Heart left ventricle (tissue), 16 donors: Measurements from ENCODE around the gene ATP8A1. TPM values are rescaled to one million over a fixed set of nuclear protein-coding genes. Genes with fewer than 3 reads are reported as not detected.

ENCODE experiments used
- ATAC-seq, 4 donors: fragments of 200-7000 bp; cut with Tn5 transposase; one replicate each; pipeline ENCODE4 v1.9.1; 2020 to 2022; ENCODE audit warnings: moderate library complexity in 4 of 4, mild to moderate bottlenecking in 3 of 4, moderate number of reproducible peaks in 1 of 4
- DNase-seq, 5 donors: peaks; one replicate each; pipeline ENCODE4 v3.0.0-alpha.2; 2020
- H3K27ac ChIP-seq, 12 donors: fragments of 200-600 bp; sonication (generic) in 4 of 12; one replicate each; pipeline versions ENCODE4 v1.5.0 to v1.8.0; 2016 to 2022; ENCODE audit warnings: mild to moderate bottlenecking in 2 of 12
- H3K27me3 ChIP-seq, 9 donors: fragments of 200-600 bp; sonication (generic) in 2 of 9; one replicate each; pipeline versions ENCODE4 v1.5.1 to v1.8.0; 2016 to 2022; ENCODE audit warnings: mild to moderate bottlenecking in 3 of 9
- H3K36me3 ChIP-seq, 9 donors: fragments of 200-600 bp; sonication (generic) in 2 of 9; one replicate each; pipeline versions ENCODE4 v1.5.0 to v1.8.0; 2018 to 2022; ENCODE audit warnings: mild to moderate bottlenecking in 2 of 9
- H3K4me1 ChIP-seq, 12 donors: fragments of 200-600 bp; sonication (generic) in 4 of 12; one replicate each; pipeline versions ENCODE4 v1.5.0 to v1.8.0; 2016 to 2022; ENCODE audit warnings: mild to moderate bottlenecking in 3 of 12
- H3K4me3 ChIP-seq, 12 donors: fragments of 200-600 bp; sonication (generic) in 4 of 12; one replicate each; pipeline versions ENCODE4 v1.5.0 to v1.8.0; 2017 to 2022; ENCODE audit warnings: mild to moderate bottlenecking in 9 of 12, moderate library complexity in 4 of 12
- H3K9me3 ChIP-seq, 12 donors: fragments of 200-600 bp; sonication (generic) in 4 of 12; one replicate each; pipeline versions ENCODE4 v1.5.0 to v1.8.0; 2016 to 2022; ENCODE audit warnings: mild to moderate bottlenecking in 1 of 12
- CTCF ChIP-seq, 12 donors: fragments of 200-600 bp; sonication (generic) in 4 of 12; IDR thresholded peaks; one replicate each; pipeline versions ENCODE4 v1.5.0 to v1.8.0; 2018 to 2022; ENCODE audit warnings: antibody characterized with exemption in 12 of 12, mild to moderate bottlenecking in 5 of 12
- POLR2A ChIP-seq, 2 donors: fragments of 450-650 bp; IDR thresholded peaks; one replicate each; pipeline ENCODE4 v1.6.1; 2017; ENCODE audit warnings: antibody characterized with exemption in 2 of 2, mild to moderate bottlenecking in 2 of 2, moderate library complexity in 2 of 2
- WGBS, 4 donors: extraction: QIAGEN DNeasy Blood & Tissue Kit in 2 of 4; methylation state at CpG; one replicate each; pipeline versions ENCODE4 v1.1.5 to v1.1.7; 2013 to 2018; 5-methylcytosine and 5-hydroxymethylcytosine counted together
- intact Hi-C, 10 donors: fragments of 100-400 bp; cut with DNase I; formaldehyde crosslinking; loops; one replicate each; pipeline versions ENCODE4 v1.11.1 to v1.14.2; 2022
- polyA plus RNA-seq, 2 donors: library from polyadenylated mRNA; stranded (reverse); fragments of 200-250 nt; gene quantifications; one replicate each; pipeline ENCODE4 v1.2.3, GENCODE V29; 2013
- total RNA-seq, 9 donors: library from RNA; depleted of rRNA in 2 of 9; stranded (reverse); fragments of >200 nt in 2 of 9; fragmentation: NEBNext Ultra II Directional in 3 of 9; extraction: Animal tissue kit (Norgen Biotek cat#: 25700) in 3 of 9; gene quantifications; one replicate each; pipeline versions ENCODE4 v1.1.0 to v1.2.4, GENCODE V29; 2016 to 2023
- donor health status: ischemic (EF 13 %, LVEDD 7.1; RV severe dilation, severe dysfunction).
- donor health status: healthy with polysubstance abuse.
- donor health status: DM: no; HTN: yes; CAD: no.
- donor health status: DM: no; HTN: no; CAD: no.
- donor health status: ischemic (EF 25% LVEDD 6.9; RV normal size, moderate dysfunction).
- donor health status: ischemic (EF 25% LVEDD 5.7; RV mildly dilated, moderate dysfunction).
- donor health status: healthy.
- donor health status: DM: yes; HTN: yes; CAD: no.
- donor health status: ischemic (EF 35%, LVEDD 5.7; RV mildly dilated, moderate dysfunction).
- donor health status: nonischemic (EF 11% LVEDD 7.7; RV severe dilation, severe dysfunction).
- donor health status: DM: yes; HTN: yes; CAD: no.
- donor health status: PGD.
- donor health status: ischemic (EF 29% LVEDD 5.4; RV normal size, mild dysfunction).
- donor health status: nonischemic (EF 23%, LVEDD 6.1; RV moderate dilation, normal function).

ATP8A1 gene
- total and polyA plus RNA-seq, 11 donors: 4.6 to 29.7 (median 16.2) TPM

- ATAC-seq: no peak
These were observed 68.0 kb downstream of the ATP8A1 start for GRCh38 chr4:42588909-42589308.

GRCh38 chr4:42586775-42587174 is 70.1 kb downstream of the ATP8A1 start:
- TF ChIP-seq CTCF (IDR thresholded peaks at IDR 0.05) (no peak), POLR2A (IDR thresholded peaks at IDR 0.05) (no peak)
- H3K4me1 ChIP-seq: no peaks in the 10 kb centered on the region
- H3K27ac ChIP-seq: no peak overlapping the region
- H3K27me3 ChIP-seq: no peaks in the 10 kb centered on the region
- intact Hi-C loops: no loop called here
- ATAC-seq (no peak), DNase-seq (no peak)
- 92 to 94% (median 92%) methylated on average over 1 of the region's 1 CpG for WGBS, 4 donors
- peaks cover 0 to 30% (median 8%) of the 10 kb centered on the region in 9 donors for H3K36me3 ChIP-seq
- H3K4me3 ChIP-seq: no peak overlapping the region
- H3K9me3 ChIP-seq: no peaks in the 10 kb centered on the region

More at GRCh38 chr4:42588909-42589308, 68.0 kb downstream of the ATP8A1 start:
- Histone ChIP-seq H3K27me3 (no peaks in the 10 kb centered on the region), H3K4me1 (no peaks in the 10 kb centered on the region), H3K9me3 (no peaks in the 10 kb centered on the region), H3K4me3 (no peak overlapping the region), H3K27ac (no peak overlapping the region), H3K36me3 (peaks cover 0 to 22% (median 9%) of the 10 kb centered on the region in 9 donors)
- 93 to 98% (median 94%) methylated on average over 2 of the region's 2 CpGs for WGBS, 4 donors
- no peak for DNase-seq
- intact Hi-C loops: no loop called here
- no peak for TF ChIP-seq POLR2A (IDR thresholded peaks at IDR 0.05)
- no peak for TF ChIP-seq CTCF (IDR thresholded peaks at IDR 0.05)

GRCh38 chr4:42579903-42580302 is 77.0 kb downstream of the ATP8A1 start:
- no peak overlapping the region for H3K4me3 ChIP-seq
- DNase-seq (no peak), ATAC-seq (no peak)
- 87 to 94% (median 87%) methylated on average over 3 of the region's 3 CpGs for WGBS, 4 donors
- TF ChIP-seq CTCF (IDR thresholded peaks at IDR 0.05) (no peak), POLR2A (IDR thresholded peaks at IDR 0.05) (no peak)
- peaks cover 0 to 58% (median 12%) of the 10 kb centered on the region in 9 donors for H3K36me3 ChIP-seq
- no peaks in the 10 kb centered on the region for H3K27me3 ChIP-seq
- H3K27ac ChIP-seq: no peak overlapping the region
- no peaks in the 10 kb centered on the region for H3K9me3 ChIP-seq
- H3K4me1 ChIP-seq: no peaks in the 10 kb centered on the region
- intact Hi-C loops: loop anchor here in 3 of 10 donors (10.0 kb wide), 1 partner anchor 75 kb away; the partner anchor contains the start of gene ATP8A1 (in 3 of the 3)

GRCh38 chr4:42578187-42578586 is 78.7 kb downstream of the ATP8A1 start:
- TF ChIP-seq CTCF (IDR thresholded peaks at IDR 0.05) (no peak), POLR2A (IDR thresholded peaks at IDR 0.05) (no peak)
- DNase-seq (no peak), ATAC-seq (no peak)
- H3K27ac ChIP-seq: no peak overlapping the region
- no peaks in the 10 kb centered on the region for H3K27me3 ChIP-seq
- WGBS, 4 donors: 88 to 92% (median 89%) methylated on average over 3 of the region's 3 CpGs
- intact Hi-C loops: loop anchor here in 3 of 10 donors (10.0 kb wide), 1 partner anchor 77 kb away; the partner anchor contains the start of gene ATP8A1 (in 3 of the 3)
- H3K36me3 ChIP-seq: peaks cover 0 to 60% (median 12%) of the 10 kb centered on the region in 9 donors
- H3K4me3 ChIP-seq: no peak overlapping the region
- H3K4me1 ChIP-seq: no peaks in the 10 kb centered on the region
- H3K9me3 ChIP-seq: no peaks in the 10 kb centered on the region
